Aorta (tissue), 5 donors: ENCODE results near the gene RFC1. TPM values are rescaled to one million over a fixed set of nuclear protein-coding genes. Genes with fewer than 3 reads are reported as not detected.
A peak's percentile ranks its signal among the peaks of the same experiment; 100 is the strongest.
"Not testable (repeated sequence)": the region's sequence is repeated elsewhere in the genome, so short reads cannot be mapped to it uniquely, and the experiment has no call there.

Experiments
- ATAC-seq: fragments of 200-7000 bp; cut with Tn5 transposase; one replicate; pipeline ENCODE4 v1.9.1; 2022; ENCODE audit warnings: moderate library complexity; ENCODE audit not compliant: low FRiP score
- DNase-seq, 2 donors: peaks; one replicate each; pipeline ENCODE4 v3.0.0-alpha.2; 2020
- H3K27ac ChIP-seq, 2 donors: one replicate each; pipeline ENCODE4 v1.5.1; 2013; ENCODE audit warnings: low read length in 2 of 2, mild to moderate bottlenecking in 2 of 2, moderate library complexity in 2 of 2, control low read depth in 1 of 2, inconsistent platforms in 1 of 2, low read depth in 1 of 2
- H3K27me3 ChIP-seq, 2 donors: one replicate each; pipeline ENCODE4 v1.6.1; 2013; ENCODE audit warnings: control low read depth in 1 of 2, low read length in 1 of 2, mild to moderate bottlenecking in 1 of 2, moderate library complexity in 1 of 2; ENCODE audit not compliant: insufficient read depth in 2 of 2, control insufficient read depth in 1 of 2
- H3K36me3 ChIP-seq, 2 donors: one replicate each; pipeline ENCODE4 v1.6.1; 2013; ENCODE audit warnings: control low read depth in 1 of 2, low read length in 1 of 2, mild to moderate bottlenecking in 1 of 2; ENCODE audit not compliant: insufficient read depth in 2 of 2, control insufficient read depth in 1 of 2
- H3K4me1 ChIP-seq, 2 donors: one replicate each; pipeline ENCODE4 v1.6.1; 2013; ENCODE audit warnings: low read length in 2 of 2, control low read depth in 1 of 2, mild to moderate bottlenecking in 1 of 2, moderate library complexity in 1 of 2; ENCODE audit not compliant: insufficient read depth in 2 of 2, control insufficient read depth in 1 of 2
- H3K4me3 ChIP-seq, 2 donors: one replicate each; pipeline ENCODE4 v1.5.1; 2013; ENCODE audit warnings: low read length in 2 of 2, control low read depth in 1 of 2, mild to moderate bottlenecking in 1 of 2
- H3K9me3 ChIP-seq: one replicate; pipeline ENCODE4 v1.6.1; 2013; ENCODE audit warnings: mild to moderate bottlenecking, low read length; ENCODE audit not compliant: control insufficient read depth
- WGBS, 2 donors: extraction: QIAGEN DNeasy Blood & Tissue Kit; methylation state at CpG; one replicate each; pipeline ENCODE4 v1.1.7; 2013; 5-methylcytosine and 5-hydroxymethylcytosine counted together
- intact Hi-C, 2 donors: fragments of 100-400 bp; cut with DNase I; formaldehyde crosslinking; loops; one replicate each; pipeline versions ENCODE4 v1.14.2 to v1.15.0; 2022
- long read RNA-seq, 2 donors: library from polyadenylated mRNA; unstranded; transcript quantifications; one replicate each; pipeline ENCODE4 v2.0.0, GENCODE V29; 2020 to 2021
- polyA plus RNA-seq, 2 donors: library from polyadenylated mRNA; stranded (reverse); fragments of 200-250 nt; gene quantifications; one replicate each; pipeline ENCODE4 v1.2.3, GENCODE V29; 2013
- total RNA-seq, 2 donors: library from RNA; stranded (reverse); fragmentation: NEBNext Ultra II Directional; extraction: Animal tissue kit (Norgen Biotek cat#: 25700); gene quantifications; one replicate each; pipeline ENCODE4 v1.2.1, GENCODE V29; 2021
- donor health status: healthy with polysubstance abuse.
- donor health status: Bipolar disorder and iron deficiency.
- donor health status: DM: no; HTN: no; CAD: no.
- donor health status: DM: no; HTN: no; CAD: no.
- donor health status: DM: yes; HTN: yes; CAD: no.

Gene RFC1
- 10 to 100 TPM; 36.3 to 58.3 TPM for total RNA-seq
- polyA plus RNA-seq, result 10 to 100 TPM; 13.0 to 14.1 TPM
- long read RNA-seq, donor 1, partial matches to known transcripts, result 42 of 53 reads
- long read RNA-seq, donor 1, other reads (novel, unspliced or antisense), result 9 of 53 reads
- long read RNA-seq, donor 2, full-length matches to known transcripts, result 2 of 19 reads
- long read RNA-seq, donor 2, partial matches to known transcripts, result 13 of 19 reads
- long read RNA-seq, donor 2, other reads (novel, unspliced or antisense), result 4 of 19 reads

DNA sequence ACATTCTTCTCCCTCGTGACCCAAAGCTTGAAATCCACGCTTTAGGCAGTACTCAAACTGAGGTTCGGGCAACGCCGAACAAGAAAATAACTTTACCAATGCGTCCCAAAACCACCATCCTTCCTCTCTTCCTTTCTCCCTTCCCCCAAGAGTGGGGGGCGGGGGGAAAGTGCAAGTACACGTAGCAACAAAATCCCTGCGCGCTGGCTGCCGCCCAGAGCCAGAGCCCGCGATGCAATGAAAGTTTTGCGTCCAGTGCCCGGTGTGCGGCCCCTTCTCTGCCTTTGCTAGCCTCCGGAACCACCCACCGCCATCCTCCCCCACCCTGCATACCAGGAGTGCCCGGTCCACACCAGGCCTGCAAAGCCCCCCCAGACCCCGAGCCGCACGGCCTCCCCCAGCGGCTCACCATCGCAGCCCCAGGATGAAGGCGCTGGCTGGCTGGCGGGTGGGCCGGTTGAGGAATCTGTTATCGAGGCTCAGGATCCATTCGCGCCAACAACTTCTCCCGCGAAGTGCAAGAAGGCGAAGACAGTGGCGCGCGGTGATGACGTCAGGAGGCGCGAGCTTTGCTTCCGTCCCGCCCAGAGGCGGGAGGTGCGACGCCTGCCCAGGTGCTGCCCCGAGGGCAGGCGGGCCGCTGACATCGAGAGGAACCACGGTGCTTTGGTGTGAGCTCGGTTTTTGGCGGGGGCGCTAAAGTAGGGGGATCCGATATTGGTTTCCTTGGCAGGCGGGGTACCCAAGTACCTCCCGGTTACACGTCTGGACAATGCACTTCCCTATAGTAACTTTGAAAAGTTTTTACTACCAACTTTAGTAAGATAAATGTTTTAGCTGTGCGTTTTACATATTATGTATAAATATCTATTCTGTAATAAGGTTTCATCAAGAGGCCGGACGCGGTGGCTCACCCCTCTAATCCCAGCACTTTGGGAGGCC is at the start of gene RFC1:
Gene RFC1 (minus strand): TSS at position 533 of the 942 bp plus-strand sequence. CDS start 121 bp downstream, at position 412.
- Histone ChIP-seq H3K27ac (peak within 1 kb of the TSS in 1 of 2 donors; percentile 49), H3K36me3 (no peaks in the 10 kb centered on the region), H3K4me3 (peak within 1 kb of the TSS; percentile 60 to 66), H3K9me3 (no peaks in the 10 kb centered on the region), H3K4me1 (peaks cover 0 to 3% of the 10 kb centered on the region in 2 donors), H3K27me3 (no peaks in the 10 kb centered on the region)
- peak; percentile 96 to 98 for DNase-seq
- peak; percentile 94 for ATAC-seq
- 3 to 4% methylated on average over 60 of the region's 60 CpGs for WGBS, 2 donors
- intact Hi-C loops, result loop anchor here in 1 of 2 donors (10.0 kb wide), 1 partner anchor 89 kb away; the partner anchor contains the start of genes LIAS and RPL9

DNA sequence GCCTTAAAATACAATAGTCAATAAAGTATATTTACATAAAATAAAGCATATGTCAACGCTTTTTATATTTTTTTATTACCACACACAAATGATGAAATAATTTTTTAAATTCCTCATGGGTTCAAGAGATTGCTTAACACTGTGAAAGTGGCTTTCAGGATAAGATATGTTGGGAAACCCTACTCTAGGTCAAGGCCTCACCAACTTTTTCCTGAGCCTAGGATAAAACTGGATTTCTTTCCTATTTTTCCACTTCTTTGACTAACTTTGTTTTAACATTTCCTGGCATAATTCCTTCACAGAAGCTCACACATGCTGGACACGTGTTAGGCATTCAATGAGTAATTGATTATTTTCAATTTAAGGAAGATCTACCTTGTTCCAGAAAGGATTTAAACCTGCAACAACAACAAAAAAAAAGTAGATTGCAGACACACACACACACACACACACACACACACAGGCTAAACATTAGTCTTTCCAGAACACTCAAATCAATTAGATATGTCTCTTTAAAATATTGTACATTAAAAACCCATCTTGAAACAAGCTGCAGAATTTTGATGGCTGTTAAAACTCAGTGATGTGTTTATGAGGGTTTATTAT is 49.6 kb upstream of the RFC1 start:
- Histone ChIP-seq H3K27me3 (no peaks in the 10 kb centered on the region), H3K36me3 (no peaks in the 10 kb centered on the region), H3K4me3 (no peak overlapping the region), H3K27ac (no peak overlapping the region), H3K9me3 (no peaks in the 10 kb centered on the region), H3K4me1 (no peaks in the 10 kb centered on the region)
- no peak for DNase-seq
- intact Hi-C loops, result no loop called here
- 60 to 64% methylated on average over 2 of the region's 2 CpGs for WGBS, 2 donors
- ATAC-seq, result no peak

DNA sequence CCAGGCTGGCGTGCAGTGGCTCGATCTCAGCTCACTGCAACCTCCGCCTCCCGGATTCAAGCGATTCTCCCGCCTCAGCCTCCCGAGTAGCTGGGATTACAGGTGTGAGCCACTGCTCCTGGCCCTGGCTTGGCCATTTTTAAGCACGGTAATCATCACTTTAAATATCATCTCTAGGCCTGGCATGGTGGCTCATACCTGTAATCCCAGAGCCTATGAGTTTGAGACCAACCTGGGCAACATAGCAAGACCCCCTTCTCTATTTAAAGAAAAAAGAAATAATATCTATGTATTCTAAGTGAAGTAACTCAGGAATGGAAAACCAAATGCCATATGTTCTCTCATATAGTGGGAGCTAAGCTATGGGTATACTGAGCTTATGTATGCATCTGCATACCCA is 45.4 kb upstream of the RFC1 start:
- intact Hi-C loops, DNase-seq: not testable (repeated sequence)
- WGBS, 2 donors, result 86% methylated on average over 8 of the region's 8 CpGs

GRCh38 chr4:39410415-39410814 is 44.3 kb upstream of the RFC1 start:
- no peak overlapping the region for H3K4me3 ChIP-seq
- ATAC-seq (no peak), DNase-seq (no peak)
- H3K36me3 ChIP-seq, result no peaks in the 10 kb centered on the region
- no peaks in the 10 kb centered on the region for H3K27me3 ChIP-seq
- H3K27ac ChIP-seq, result no peak overlapping the region
- H3K4me1 ChIP-seq, result no peaks in the 10 kb centered on the region
- H3K9me3 ChIP-seq, result no peaks in the 10 kb centered on the region
- intact Hi-C loops, result no loop called here
- 20 to 22% methylated on average over 5 of the region's 5 CpGs for WGBS, 2 donors

More for the DNA sequence above, 45.4 kb upstream of the RFC1 start:
- H3K36me3 ChIP-seq, H3K4me1 ChIP-seq, H3K27me3 ChIP-seq, H3K4me3 ChIP-seq, H3K9me3 ChIP-seq, ATAC-seq, H3K27ac ChIP-seq: not testable (repeated sequence)

GRCh38 chr4:39407584-39407885 is 41.4 kb upstream of the RFC1 start:
- no peak overlapping the region for H3K4me3 ChIP-seq
- WGBS, 2 donors, result 42 to 49% methylated on average over 1 of the region's 1 CpG
- ATAC-seq (no peak), DNase-seq (no peak)
- no peaks in the 10 kb centered on the region for H3K9me3 ChIP-seq
- intact Hi-C loops, result no loop called here
- no peak overlapping the region for H3K27ac ChIP-seq
- H3K4me1 ChIP-seq, result no peaks in the 10 kb centered on the region
- no peaks in the 10 kb centered on the region for H3K36me3 ChIP-seq
- no peaks in the 10 kb centered on the region for H3K27me3 ChIP-seq

DNA sequence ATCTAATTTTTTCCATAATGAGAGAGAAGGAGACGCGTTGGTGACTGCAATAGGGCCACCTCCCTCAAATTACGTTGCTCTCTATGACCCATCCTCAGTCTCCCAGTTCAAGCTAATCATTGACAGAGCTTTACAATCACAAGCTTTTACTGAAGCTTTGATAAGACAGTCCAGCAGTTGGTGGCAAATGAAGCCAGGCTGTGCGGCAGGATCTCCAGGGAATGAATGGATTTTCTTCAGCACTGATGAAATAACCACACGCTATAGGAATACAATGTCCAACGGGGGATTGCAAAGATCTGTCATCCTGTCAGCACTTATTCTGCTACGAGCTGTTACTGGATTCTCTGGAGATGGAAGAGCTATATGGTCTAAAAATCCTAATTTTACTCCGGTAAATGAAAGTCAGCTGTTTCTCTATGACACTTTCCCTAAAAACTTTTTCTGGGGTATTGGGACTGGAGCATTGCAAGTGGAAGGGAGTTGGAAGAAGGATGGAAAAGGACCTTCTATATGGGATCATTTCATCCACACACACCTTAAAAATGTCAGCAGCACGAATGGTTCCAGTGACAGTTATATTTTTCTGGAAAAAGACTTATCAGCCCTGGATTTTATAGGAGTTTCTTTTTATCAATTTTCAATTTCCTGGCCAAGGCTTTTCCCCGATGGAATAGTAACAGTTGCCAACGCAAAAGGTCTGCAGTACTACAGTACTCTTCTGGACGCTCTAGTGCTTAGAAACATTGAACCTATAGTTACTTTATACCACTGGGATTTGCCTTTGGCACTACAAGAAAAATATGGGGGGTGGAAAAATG is 40.8 kb upstream of the RFC1 start, which contains the start of gene KLB:
Gene KLB (plus strand): TSS at position 168 of the 821 bp plus-strand sequence. CDS start 20 bp downstream, at position 188.
- no peak for DNase-seq
- Histone ChIP-seq H3K4me1 (no peaks in the 10 kb centered on the region), H3K27me3 (no peaks in the 10 kb centered on the region), H3K36me3 (no peaks in the 10 kb centered on the region), H3K4me3 (no peak within 1 kb of the TSS), H3K9me3 (no peaks in the 10 kb centered on the region), H3K27ac (no peak within 1 kb of the TSS)
- 16 to 17% methylated on average over 12 of the region's 12 CpGs for WGBS, 2 donors
- ATAC-seq, result no peak
- intact Hi-C loops, result no loop called here

GRCh38 chr4:39401640-39402039 is 35.5 kb upstream of the RFC1 start:
- H3K27me3 ChIP-seq, DNase-seq, H3K4me1 ChIP-seq, H3K9me3 ChIP-seq, H3K27ac ChIP-seq, H3K36me3 ChIP-seq, H3K4me3 ChIP-seq, intact Hi-C loops, ATAC-seq: not testable (repeated sequence)
- WGBS, 2 donors, result 19 to 47% methylated on average over 6 of the region's 6 CpGs

DNA sequence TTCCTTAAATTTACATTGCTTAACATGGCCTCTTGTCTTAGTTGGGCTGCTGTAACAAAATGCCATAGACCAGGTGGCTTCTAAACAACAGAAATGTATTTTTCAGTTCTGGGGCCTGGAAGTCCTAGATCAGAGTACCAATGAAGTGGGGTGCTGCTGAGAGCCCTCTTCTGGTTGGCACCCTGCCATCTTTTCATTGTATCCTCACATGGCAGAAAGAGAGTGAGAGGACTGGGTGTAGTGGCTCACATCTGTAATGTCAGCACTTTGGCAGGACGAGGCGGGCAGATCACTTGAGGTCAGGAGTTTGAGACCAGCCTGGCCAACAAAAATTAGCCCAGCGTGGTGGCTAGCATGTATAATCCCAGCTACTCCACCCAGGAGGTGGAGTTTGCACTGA is 28.5 kb upstream of the RFC1 start:
- no peaks in the 10 kb centered on the region for H3K4me1 ChIP-seq
- DNase-seq (no peak), ATAC-seq (no peak)
- no peaks in the 10 kb centered on the region for H3K36me3 ChIP-seq
- H3K27me3 ChIP-seq, result no peaks in the 10 kb centered on the region
- intact Hi-C loops, result no loop called here
- H3K9me3 ChIP-seq, result no peaks in the 10 kb centered on the region
- H3K4me3 ChIP-seq, result no peak overlapping the region
- WGBS, 2 donors, result 56 to 57% methylated on average over 3 of the region's 3 CpGs
- H3K27ac ChIP-seq, result no peak overlapping the region
